Progenitor cell of endocrine pancreas (in vitro differentiated cells): ENCODE measurements around the gene RALGAPB. TPM values are rescaled to one million over a fixed set of nuclear protein-coding genes. Genes with fewer than 3 reads are reported as not detected.
"Not testable (repeated sequence)": the region's sequence is repeated elsewhere in the genome, so short reads cannot be mapped to it uniquely, and the experiment has no call there.

Experiments used
- DNase-seq: peaks from one replicate; pipeline ENCODE4 v3.0.0; 2021; ENCODE audit warnings: low spot score; ENCODE audit not compliant: unreplicated experiment
- H3K27ac Mint-ChIP-seq: 2 replicates; pipeline ENCODE4 v1.8.0; 2021; ENCODE audit warnings: mild to moderate bottlenecking, moderate library complexity, mixed read lengths
- H3K27me3 Mint-ChIP-seq: 2 replicates; pipeline ENCODE4 v1.8.0; 2021; ENCODE audit warnings: mixed read lengths
- H3K36me3 Mint-ChIP-seq: 2 replicates; pipeline ENCODE4 v1.8.0; 2022; ENCODE audit warnings: mixed read lengths; ENCODE audit not compliant: insufficient read depth
- H3K4me1 Mint-ChIP-seq: 2 replicates; pipeline ENCODE4 v1.8.0; 2021; ENCODE audit warnings: low read depth, mixed read lengths
- H3K4me3 Mint-ChIP-seq: 2 replicates; pipeline ENCODE4 v1.8.0; 2021; ENCODE audit warnings: low read depth, mild to moderate bottlenecking, moderate library complexity, mixed read lengths
- H3K9me3 Mint-ChIP-seq: 2 replicates; pipeline ENCODE4 v1.8.0; 2021; ENCODE audit warnings: low read depth, mixed read lengths
- CTCF ChIP-seq: fragments of 200-600 bp; sonication (generic); IDR thresholded peaks from one replicate; pipeline ENCODE4 v1.5.0; 2021; ENCODE audit warnings: antibody characterized with exemption, mild to moderate bottlenecking; ENCODE audit not compliant: unreplicated experiment
- total RNA-seq: library from RNA; stranded (reverse); gene quantifications from 2 replicates; pipeline ENCODE4 v1.2.1, GENCODE V29; 2021

Gene RALGAPB
- total RNA-seq, 1 donor from 2014 or later = 42.3 TPM

GRCh38 chr20:38589967-38590675, 117.5 kb downstream of the RALGAPB start:
- H3K4me3 Mint-ChIP-seq = no peak overlapping the region
- H3K27ac Mint-ChIP-seq = no peak overlapping the region
- H3K4me1 Mint-ChIP-seq = no peaks in the 10 kb centered on the region
- H3K36me3 Mint-ChIP-seq = no peaks in the 10 kb centered on the region
- no peak for DNase-seq
- no peak for TF ChIP-seq CTCF
- H3K9me3 Mint-ChIP-seq = no peaks in the 10 kb centered on the region
- peaks cover 3% of the 10 kb centered on the region for H3K27me3 Mint-ChIP-seq

GRCh38 chr20:38590676-38591473, 118.2 kb downstream of the RALGAPB start:
- H3K27ac Mint-ChIP-seq = no peak overlapping the region
- no peaks in the 10 kb centered on the region for H3K9me3 Mint-ChIP-seq
- no peak for DNase-seq

GRCh38 chr20:38591474-38592410, 119.1 kb downstream of the RALGAPB start:
- Mint-ChIP-seq H3K27me3 (peaks cover 7% of the 10 kb centered on the region), H3K27ac (no peak overlapping the region), H3K9me3 (no peaks in the 10 kb centered on the region), H3K4me1 (no peaks in the 10 kb centered on the region), H3K4me3 (no peak overlapping the region), H3K36me3 (no peaks in the 10 kb centered on the region)
- DNase-seq = no peak
- TF ChIP-seq CTCF = no peak

More at GRCh38 chr20:38590676-38591473, 118.2 kb downstream of the RALGAPB start:
- no peaks in the 10 kb centered on the region for H3K36me3 Mint-ChIP-seq
- H3K4me3 Mint-ChIP-seq = no peak overlapping the region
- H3K4me1 Mint-ChIP-seq = no peaks in the 10 kb centered on the region
- TF ChIP-seq CTCF = no peak
- H3K27me3 Mint-ChIP-seq = peaks cover 3% of the 10 kb centered on the region

GRCh38 chr20:38592411-38592790, 119.8 kb downstream of the RALGAPB start:
- peaks cover 13% of the 10 kb centered on the region for H3K27me3 Mint-ChIP-seq
- not testable (repeated sequence) for H3K36me3 Mint-ChIP-seq, H3K4me3 Mint-ChIP-seq, DNase-seq, H3K9me3 Mint-ChIP-seq, H3K4me1 Mint-ChIP-seq, H3K27ac Mint-ChIP-seq

GRCh38 chr20:38594281-38594680, 121.6 kb downstream of the RALGAPB start:
- H3K9me3 Mint-ChIP-seq, DNase-seq, H3K4me3 Mint-ChIP-seq, H3K27ac Mint-ChIP-seq, H3K4me1 Mint-ChIP-seq, H3K36me3 Mint-ChIP-seq: not testable (repeated sequence)
- H3K27me3 Mint-ChIP-seq = peaks cover 23% of the 10 kb centered on the region

- not testable (repeated sequence) for H3K9me3 Mint-ChIP-seq, H3K4me1 Mint-ChIP-seq, DNase-seq, H3K36me3 Mint-ChIP-seq, H3K4me3 Mint-ChIP-seq, H3K27ac Mint-ChIP-seq
- H3K27me3 Mint-ChIP-seq = peaks cover 34% of the 10 kb centered on the region
These were observed 123.2 kb downstream of the RALGAPB start for GRCh38 chr20:38595886-38596285.
